AG04449 (cell line): ENCODE results near the gene GPC3.

ENCODE experiments used
- CTCF ChIA-PET: fragments of 350-600 bp; formaldehyde crosslinking; extraction: SDS; loops from one replicate; lab custom pipeline; 2021; ENCODE audit warnings: antibody characterized with exemption; lab: Yijun Ruan, JAX
- POLR2A ChIA-PET: fragments of 400-600, 350-600 bp; formaldehyde crosslinking; extraction: SDS; loops from one replicate; lab custom pipeline; 2020; ENCODE audit warnings: antibody characterized with exemption, inconsistent platforms; lab: Yijun Ruan, JAX
- DNase-seq: peaks from one replicate; pipeline ENCODE4 v3.0.0-alpha.2; 2010; ENCODE audit warnings: low read depth, low spot score
- H3K4me3 ChIP-seq: 2 replicates; pipeline ENCODE4 v1.5.1; 2011; ENCODE audit warnings: low read depth, mild to moderate bottlenecking, control low read depth, low read length
- TF ChIP-seq, protein P1 (sequence below): IDR thresholded peaks from one replicate; pipeline ENCODE4 v1.5.1; 2011; ENCODE audit warnings: mild to moderate bottlenecking, moderate library complexity, low read length, control low read depth, inconsistent platforms; ENCODE audit not compliant: insufficient read depth; ENCODE audit errors: missing control alignments

Gene GPC3

DNA sequence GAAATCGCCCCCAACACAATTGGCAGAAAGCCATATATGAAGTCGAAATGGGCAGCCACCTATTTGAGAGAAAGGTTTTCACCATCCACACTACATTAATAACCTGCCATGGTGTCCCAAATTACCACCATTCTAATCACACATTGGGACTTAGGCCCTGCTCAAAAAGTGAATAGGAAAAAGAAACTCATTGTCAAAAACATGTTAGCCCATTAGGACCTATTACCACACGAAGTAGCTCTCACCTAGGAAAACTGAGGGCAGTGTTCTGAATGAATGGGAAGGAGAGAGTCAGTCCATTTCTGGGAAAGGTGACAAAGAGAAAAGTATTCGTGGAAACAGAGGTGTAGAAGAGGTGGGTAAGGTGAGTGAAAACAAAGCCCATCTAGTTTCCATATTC is 60.8 kb downstream of the GPC3 start:
- TF ChIP-seq, protein P1, sequence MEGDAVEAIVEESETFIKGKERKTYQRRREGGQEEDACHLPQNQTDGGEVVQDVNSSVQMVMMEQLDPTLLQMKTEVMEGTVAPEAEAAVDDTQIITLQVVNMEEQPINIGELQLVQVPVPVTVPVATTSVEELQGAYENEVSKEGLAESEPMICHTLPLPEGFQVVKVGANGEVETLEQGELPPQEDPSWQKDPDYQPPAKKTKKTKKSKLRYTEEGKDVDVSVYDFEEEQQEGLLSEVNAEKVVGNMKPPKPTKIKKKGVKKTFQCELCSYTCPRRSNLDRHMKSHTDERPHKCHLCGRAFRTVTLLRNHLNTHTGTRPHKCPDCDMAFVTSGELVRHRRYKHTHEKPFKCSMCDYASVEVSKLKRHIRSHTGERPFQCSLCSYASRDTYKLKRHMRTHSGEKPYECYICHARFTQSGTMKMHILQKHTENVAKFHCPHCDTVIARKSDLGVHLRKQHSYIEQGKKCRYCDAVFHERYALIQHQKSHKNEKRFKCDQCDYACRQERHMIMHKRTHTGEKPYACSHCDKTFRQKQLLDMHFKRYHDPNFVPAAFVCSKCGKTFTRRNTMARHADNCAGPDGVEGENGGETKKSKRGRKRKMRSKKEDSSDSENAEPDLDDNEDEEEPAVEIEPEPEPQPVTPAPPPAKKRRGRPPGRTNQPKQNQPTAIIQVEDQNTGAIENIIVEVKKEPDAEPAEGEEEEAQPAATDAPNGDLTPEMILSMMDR: no peak
- CTCF ChIA-PET: no interaction called here
- no peak overlapping the region for H3K4me3 ChIP-seq
- DNase-seq: no peak
- POLR2A ChIA-PET: no interaction called here

DNA sequence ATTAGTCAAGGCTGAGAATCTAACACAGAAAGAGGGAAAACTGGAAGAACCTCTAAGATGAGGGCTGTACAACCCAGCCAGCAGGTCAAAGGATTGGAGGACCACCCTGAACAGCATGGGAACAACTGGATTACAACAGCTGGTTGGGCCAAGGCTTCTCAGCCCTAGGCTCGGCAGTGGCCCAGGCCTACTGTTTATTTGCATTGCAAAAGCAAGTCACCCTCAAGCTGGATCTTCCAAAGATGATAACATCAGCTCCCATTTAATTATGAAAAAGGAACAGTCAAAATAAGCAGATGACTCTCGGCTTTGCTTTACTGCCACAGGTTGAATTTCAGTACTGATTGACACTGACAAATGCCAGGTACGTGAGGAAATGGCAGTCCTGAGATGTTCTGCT is 61.8 kb downstream of the GPC3 start:
- no peak for DNase-seq
- TF ChIP-seq, protein P1: no peak
- ChIA-PET POLR2A (no interaction called here), CTCF (no interaction called here)
- no peak overlapping the region for H3K4me3 ChIP-seq

DNA sequence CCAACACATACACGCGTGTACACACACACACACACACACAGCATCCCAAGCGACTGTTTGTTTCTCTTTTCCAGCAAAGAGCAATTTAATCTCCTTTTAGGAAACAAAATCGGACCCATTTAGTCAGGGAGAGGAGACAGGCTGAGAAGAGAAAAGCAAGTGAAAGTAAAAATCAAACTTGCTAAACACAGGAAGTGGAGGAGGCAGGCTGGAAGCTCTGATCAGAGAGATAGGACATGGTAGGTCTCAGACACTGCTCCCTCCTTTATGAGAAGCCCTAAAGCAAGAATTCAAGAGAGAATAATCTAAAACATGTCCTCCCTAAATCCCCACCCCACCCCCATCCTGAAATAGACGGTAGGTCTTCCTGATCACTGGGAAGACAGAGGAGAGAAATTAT is 62.3 kb downstream of the GPC3 start:
- H3K4me3 ChIP-seq: no peak overlapping the region
- TF ChIP-seq, protein P1: no peak
- POLR2A ChIA-PET: no interaction called here
- CTCF ChIA-PET: no interaction called here
- no peak for DNase-seq

DNA sequence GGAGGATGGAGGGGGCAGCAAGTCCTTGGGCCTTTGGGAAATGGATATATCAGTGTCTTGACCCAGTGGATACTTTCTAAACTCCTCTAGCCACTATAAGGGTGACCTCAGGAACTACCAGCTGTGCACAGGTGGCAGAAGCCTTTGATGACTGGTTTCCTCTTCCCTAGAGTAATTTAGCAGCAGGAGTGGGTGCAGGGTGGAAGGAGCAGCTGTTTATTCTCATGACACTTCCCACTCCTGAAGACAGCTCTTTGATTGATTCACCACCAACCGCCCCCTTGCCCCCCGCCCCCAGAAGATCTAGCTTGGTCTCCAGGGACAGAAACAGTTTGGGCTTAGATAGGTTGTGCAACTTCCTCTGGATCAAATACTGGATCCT is 63.0 kb downstream of the GPC3 start:
- TF ChIP-seq, protein P1: no peak
- CTCF ChIA-PET: no interaction called here
- POLR2A ChIA-PET: no interaction called here
- H3K4me3 ChIP-seq: no peak overlapping the region
- DNase-seq: no peak

DNA sequence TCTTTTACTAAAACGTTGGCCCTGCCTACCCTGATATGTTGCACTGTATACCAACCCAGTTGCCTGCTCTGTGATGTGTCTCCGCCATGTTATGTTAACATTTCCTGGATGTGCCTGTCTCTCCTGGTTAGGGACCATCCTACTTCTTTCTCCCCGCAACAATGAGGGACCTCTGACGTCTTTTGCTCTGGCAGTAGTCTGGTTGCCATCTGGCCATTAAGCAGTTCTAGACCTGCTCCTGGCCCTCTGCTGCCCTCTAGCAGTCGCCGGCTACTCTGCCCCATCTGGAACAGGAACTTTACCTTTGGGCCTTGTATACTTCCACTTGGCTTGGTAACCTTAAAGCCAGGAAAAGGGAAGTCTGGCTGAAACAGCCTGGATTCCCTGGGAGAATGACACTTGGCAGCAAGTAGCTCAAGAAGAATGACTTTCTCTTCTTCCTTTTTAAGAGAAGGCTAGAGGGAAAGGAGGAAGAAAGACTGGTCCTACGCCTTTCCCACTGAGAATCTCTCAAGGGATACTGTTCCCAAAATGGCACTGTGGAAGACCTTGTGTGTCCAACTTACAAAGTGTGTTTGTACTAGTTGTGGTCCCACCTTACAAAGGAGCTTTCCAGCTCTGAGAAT is 63.5 kb downstream of the GPC3 start:
- no peak for DNase-seq
- H3K4me3 ChIP-seq: no peak overlapping the region
- TF ChIP-seq, protein P1: peak; percentile 25
- ChIA-PET POLR2A (no interaction called here), CTCF (no interaction called here)

DNA sequence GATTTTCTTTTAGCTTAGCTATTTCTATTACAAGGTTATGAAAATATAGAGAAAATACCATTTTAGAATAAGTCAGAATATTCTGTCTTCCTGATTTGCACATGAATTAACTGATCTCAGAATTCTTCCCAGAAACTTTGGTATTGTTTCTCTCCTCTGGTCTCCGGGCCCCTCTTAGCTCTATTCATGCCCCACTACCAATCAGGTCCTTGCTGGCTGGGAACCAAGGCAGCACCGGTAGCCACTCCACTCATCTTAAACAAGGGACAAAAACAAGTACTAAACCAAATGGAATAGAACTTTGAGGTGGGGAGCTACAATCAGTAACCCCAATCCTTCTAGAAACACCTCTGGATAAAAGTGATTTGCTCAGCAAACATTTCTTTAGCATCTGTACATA is 64.3 kb downstream of the GPC3 start:
- H3K4me3 ChIP-seq: no peak overlapping the region
- ChIA-PET CTCF (no interaction called here), POLR2A (no interaction called here)
- DNase-seq: no peak
- TF ChIP-seq, protein P1: no peak
